Esophagus squamous epithelium (tissue), 4 donors: ENCODE results near the gene ZC3H13.

Experiments used
- CTCF ChIP-seq, 6 experiments: fragments of 450-650 bp in 4 of 6; fragments of 200-600 bp in 2 of 6; sonication (generic) in 2 of 6; IDR thresholded peaks; one replicate each; pipeline ENCODE4 v1.5.1; 2016 to 2019; ENCODE audit warnings: antibody characterized with exemption in 6 of 6, mild to moderate bottlenecking in 4 of 6, moderate library complexity in 4 of 6
- POLR2A ChIP-seq, 4 donors: fragments of 450-650 bp; IDR thresholded peaks; one replicate each; pipeline ENCODE4 v1.6.1; 2017; ENCODE audit warnings: antibody characterized with exemption in 4 of 4, mild to moderate bottlenecking in 4 of 4, moderate library complexity in 3 of 4

GRCh38 chr13:45915686-45916439 is 136.7 kb downstream of the ZC3H13 start:
- TF ChIP-seq CTCF (IDR thresholded peaks at IDR 0.05) (no peak), POLR2A (IDR thresholded peaks at IDR 0.05) (no peak)
